Activated T-cell treated with anti-CD3 and anti-CD28 coated beads, Interleukin-2, amount 50 U/mL, for 72 hours (primary cell): ENCODE data around the gene GOLGA3. TPM values are rescaled to one million over a fixed set of nuclear protein-coding genes. Genes with fewer than 3 reads are reported as not detected.
"Not testable (repeated sequence)": the region's sequence is repeated elsewhere in the genome, so short reads cannot be mapped to it uniquely, and the experiment has no call there.

Experiments
- ATAC-seq, 2 donors: fragments of 150-1000 bp; cut with Tn5 transposase; replicated peaks in 1 of 2; 2 replicates each; pipeline ENCODE4 v1.10.0; 2021; ENCODE audit warnings: moderate library complexity in 2 of 2, mild to moderate bottlenecking in 1 of 2
- DNase-seq, 2 donors: peaks; one replicate each; pipeline ENCODE4 v3.0.0; 2021 to 2022; ENCODE audit warnings: mixed read lengths in 1 of 2
- H3K27ac Mint-ChIP-seq: one replicate; pipeline ENCODE4 v1.8.0; 2022; ENCODE audit warnings: mild to moderate bottlenecking, moderate library complexity, mixed read lengths
- H3K27me3 Mint-ChIP-seq: one replicate; pipeline ENCODE4 v1.8.0; 2022; ENCODE audit warnings: low read depth, mixed read lengths
- H3K36me3 Mint-ChIP-seq, 2 donors: one replicate each; pipeline ENCODE4 v1.8.0; 2022; ENCODE audit warnings: mixed read lengths in 2 of 2, mild to moderate bottlenecking in 1 of 2; ENCODE audit not compliant: insufficient read depth in 2 of 2
- H3K4me1 Mint-ChIP-seq: one replicate; pipeline ENCODE4 v1.8.0; 2022; ENCODE audit warnings: low read depth, mixed read lengths
- H3K4me3 Mint-ChIP-seq, 2 donors: one replicate each; pipeline ENCODE4 v1.8.0; 2022; ENCODE audit warnings: mild to moderate bottlenecking in 2 of 2, mixed read lengths in 2 of 2, moderate library complexity in 2 of 2
- H3K9me3 Mint-ChIP-seq, 2 donors: one replicate each; pipeline ENCODE4 v1.8.0; 2022; ENCODE audit warnings: mixed read lengths in 2 of 2
- total RNA-seq, 2 donors: library from RNA; stranded (reverse); gene quantifications; one replicate each; pipeline ENCODE4 v1.2.3, GENCODE V29; 2022

Gene GOLGA3, protein sequence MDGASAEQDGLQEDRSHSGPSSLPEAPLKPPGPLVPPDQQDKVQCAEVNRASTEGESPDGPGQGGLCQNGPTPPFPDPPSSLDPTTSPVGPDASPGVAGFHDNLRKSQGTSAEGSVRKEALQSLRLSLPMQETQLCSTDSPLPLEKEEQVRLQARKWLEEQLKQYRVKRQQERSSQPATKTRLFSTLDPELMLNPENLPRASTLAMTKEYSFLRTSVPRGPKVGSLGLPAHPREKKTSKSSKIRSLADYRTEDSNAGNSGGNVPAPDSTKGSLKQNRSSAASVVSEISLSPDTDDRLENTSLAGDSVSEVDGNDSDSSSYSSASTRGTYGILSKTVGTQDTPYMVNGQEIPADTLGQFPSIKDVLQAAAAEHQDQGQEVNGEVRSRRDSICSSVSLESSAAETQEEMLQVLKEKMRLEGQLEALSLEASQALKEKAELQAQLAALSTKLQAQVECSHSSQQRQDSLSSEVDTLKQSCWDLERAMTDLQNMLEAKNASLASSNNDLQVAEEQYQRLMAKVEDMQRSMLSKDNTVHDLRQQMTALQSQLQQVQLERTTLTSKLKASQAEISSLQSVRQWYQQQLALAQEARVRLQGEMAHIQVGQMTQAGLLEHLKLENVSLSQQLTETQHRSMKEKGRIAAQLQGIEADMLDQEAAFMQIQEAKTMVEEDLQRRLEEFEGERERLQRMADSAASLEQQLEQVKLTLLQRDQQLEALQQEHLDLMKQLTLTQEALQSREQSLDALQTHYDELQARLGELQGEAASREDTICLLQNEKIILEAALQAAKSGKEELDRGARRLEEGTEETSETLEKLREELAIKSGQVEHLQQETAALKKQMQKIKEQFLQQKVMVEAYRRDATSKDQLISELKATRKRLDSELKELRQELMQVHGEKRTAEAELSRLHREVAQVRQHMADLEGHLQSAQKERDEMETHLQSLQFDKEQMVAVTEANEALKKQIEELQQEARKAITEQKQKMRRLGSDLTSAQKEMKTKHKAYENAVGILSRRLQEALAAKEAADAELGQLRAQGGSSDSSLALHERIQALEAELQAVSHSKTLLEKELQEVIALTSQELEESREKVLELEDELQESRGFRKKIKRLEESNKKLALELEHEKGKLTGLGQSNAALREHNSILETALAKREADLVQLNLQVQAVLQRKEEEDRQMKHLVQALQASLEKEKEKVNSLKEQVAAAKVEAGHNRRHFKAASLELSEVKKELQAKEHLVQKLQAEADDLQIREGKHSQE (N-terminal part only)
- 10 to 100 TPM; 58.2 to 60.4 TPM for total RNA-seq

DNA sequence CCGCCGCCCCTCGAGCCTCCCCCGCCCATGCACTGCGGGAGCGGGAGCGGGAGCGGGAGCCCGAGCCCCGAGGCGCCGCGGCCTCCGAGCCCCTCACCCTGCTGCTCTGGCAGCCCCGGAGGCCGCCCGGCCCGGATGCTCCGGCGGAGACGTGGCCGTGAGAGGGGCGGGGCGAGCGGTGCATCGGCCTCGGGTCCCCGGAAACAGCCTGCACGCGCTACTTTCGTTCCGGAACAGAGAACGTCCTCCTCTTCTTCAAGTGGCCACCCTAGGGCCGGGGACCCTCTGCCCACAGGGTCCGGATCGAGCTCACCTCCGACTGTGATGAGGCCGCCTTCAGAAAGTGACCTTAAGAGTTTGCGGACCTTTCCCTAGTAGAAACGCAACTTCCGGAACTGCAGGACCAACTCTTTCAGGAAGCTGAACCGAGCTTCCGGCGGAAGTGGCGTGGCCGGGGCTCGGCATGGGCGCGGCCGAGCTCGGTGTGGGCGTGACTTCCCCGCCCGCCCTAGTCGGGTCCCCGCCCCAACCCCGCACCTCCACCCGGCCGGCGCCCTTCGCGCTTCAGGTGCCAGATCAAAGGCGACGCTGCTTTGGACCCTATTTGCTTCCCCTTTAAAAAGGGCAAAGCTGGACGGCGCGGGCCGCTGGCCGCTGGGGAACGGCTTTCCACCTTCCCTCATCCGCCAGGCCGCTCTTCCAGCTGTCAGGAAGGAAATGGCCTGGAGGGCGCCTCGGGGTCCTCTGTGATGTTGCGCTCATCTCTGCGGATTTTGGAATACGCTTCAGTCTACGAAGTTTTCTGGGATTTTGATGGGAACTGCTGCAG is at the start of gene GOLGA3:
TSS of gene GOLGA3 (minus strand) at position 164 of the 829 bp plus-strand sequence. CDS start 6,741 bp downstream, outside the sequence.
- H3K4me3 Mint-ChIP-seq = peak within 1 kb of the TSS; percentile 97 to 99
- H3K27me3 Mint-ChIP-seq = no peaks in the 10 kb centered on the region
- H3K9me3 Mint-ChIP-seq = no peaks in the 10 kb centered on the region
- peaks cover 12 to 14% of the 10 kb centered on the region in 2 donors for H3K36me3 Mint-ChIP-seq
- peak within 1 kb of the TSS; percentile 100 for H3K27ac Mint-ChIP-seq
- peaks cover 57% of the 10 kb centered on the region for H3K4me1 Mint-ChIP-seq
- peak; percentile 94 to 95 for ATAC-seq
- peak; percentile 95 to 97 for DNase-seq

DNA sequence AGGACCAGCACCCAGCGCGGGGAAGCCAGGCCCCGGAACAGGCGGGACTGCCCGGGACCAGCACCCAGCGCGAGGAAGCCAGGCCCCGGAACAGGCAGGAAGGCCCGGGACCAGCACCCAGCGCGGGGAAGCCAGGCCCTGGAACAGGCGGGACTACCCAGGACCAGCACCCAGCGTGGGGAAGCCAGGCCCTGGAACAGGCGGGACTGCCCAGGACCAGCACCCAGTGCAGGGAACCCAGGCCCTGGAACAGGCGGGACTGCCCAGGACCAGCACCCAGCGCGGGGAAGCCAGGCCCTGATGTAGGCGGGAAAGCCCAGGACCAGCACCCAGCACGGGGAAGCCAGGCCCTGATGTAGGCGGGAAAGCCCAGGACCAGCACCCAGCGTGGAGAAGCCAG is 46.0 kb upstream of the GOLGA3 start:
- not testable (repeated sequence) for DNase-seq, H3K27me3 Mint-ChIP-seq, H3K4me3 Mint-ChIP-seq, H3K27ac Mint-ChIP-seq, H3K9me3 Mint-ChIP-seq, H3K36me3 Mint-ChIP-seq, ATAC-seq
- H3K4me1 Mint-ChIP-seq = peaks cover 16% of the 10 kb centered on the region

DNA sequence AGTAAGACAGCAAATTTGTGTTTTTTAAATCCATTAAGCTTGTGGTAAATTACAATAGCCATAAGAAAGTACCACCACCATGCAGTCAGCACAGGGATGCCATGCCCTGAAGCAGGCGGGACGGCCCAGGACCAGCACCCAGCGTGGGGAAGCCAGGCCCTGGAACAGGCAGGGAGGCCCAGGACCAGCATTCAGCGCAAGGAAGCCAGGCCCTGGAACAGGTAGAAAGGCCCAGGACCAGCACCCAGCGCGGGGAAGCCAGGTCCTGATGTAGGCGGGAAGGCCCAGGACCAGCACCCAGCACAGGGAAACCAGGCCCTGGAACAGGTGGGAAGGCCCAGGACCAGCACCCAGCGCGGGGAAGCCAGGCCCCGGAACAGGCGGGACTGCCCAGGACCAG is 45.5 kb upstream of the GOLGA3 start:
- H3K27ac Mint-ChIP-seq = peak overlapping the region; percentile 51
- H3K27me3 Mint-ChIP-seq = no peaks in the 10 kb centered on the region
- no peaks in the 10 kb centered on the region for H3K9me3 Mint-ChIP-seq
- H3K4me3 Mint-ChIP-seq = peak overlapping the region; percentile 34 to 46
- ATAC-seq (no peak), DNase-seq (no peak)
- peaks cover 0 to 7% of the 10 kb centered on the region in 2 donors for H3K36me3 Mint-ChIP-seq
- peaks cover 16% of the 10 kb centered on the region for H3K4me1 Mint-ChIP-seq

DNA sequence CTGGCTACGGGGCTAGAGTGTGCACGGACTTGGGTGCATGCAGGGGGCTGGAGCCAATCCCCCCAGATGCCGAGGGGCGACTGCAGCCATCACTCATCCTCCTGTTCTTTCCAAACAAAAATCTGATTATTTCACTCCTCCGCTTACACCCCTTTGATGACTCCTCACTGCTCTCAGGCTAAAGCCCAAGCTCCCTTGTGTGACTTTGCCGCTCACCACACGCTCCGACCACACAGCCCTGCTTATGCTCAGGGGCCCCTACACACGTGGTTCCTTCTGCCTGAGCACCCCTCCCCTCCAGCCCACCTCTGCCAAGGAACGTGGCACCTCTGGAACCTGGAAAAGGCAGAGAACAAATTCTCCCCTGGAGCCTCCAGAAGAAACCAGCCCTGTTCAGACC is 45.1 kb upstream of the GOLGA3 start:
- Mint-ChIP-seq H3K4me1 (peaks cover 16% of the 10 kb centered on the region), H3K27me3 (no peaks in the 10 kb centered on the region), H3K27ac (peak overlapping the region; percentile 51), H3K4me3 (peak overlapping the region; percentile 34 to 46), H3K36me3 (peaks cover 0 to 7% of the 10 kb centered on the region in 2 donors), H3K9me3 (no peaks in the 10 kb centered on the region)
- peak; percentile 36 to 67 for ATAC-seq
- peak in 1 of 2 donors; percentile 21 for DNase-seq

DNA sequence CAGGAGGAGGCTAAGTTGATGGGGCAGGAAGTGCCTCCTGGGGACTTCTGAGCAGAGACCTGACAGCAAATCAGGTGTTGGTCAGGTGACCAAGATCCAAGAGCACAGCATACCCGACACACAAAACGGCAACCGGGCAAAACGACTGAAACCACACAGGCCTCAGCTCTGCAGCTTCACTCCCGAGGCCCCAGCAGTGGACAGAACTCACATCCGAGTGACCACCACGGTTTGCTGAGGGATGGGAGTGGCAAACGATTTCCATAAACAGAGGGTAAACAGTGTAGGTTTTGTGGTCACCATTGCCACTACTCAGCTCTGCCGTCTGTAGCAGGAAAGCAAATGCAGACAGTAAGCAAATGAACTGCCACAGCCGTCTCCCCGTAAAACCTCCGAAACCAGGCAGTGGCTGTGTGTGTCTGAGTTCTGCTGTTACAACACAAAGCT is 44.3 kb upstream of the GOLGA3 start:
- peak overlapping the region; percentile 64 for H3K27ac Mint-ChIP-seq
- H3K36me3 Mint-ChIP-seq = peaks cover 0 to 10% of the 10 kb centered on the region in 2 donors
- H3K4me3 Mint-ChIP-seq = peak overlapping the region; percentile 41 to 44

DNA sequence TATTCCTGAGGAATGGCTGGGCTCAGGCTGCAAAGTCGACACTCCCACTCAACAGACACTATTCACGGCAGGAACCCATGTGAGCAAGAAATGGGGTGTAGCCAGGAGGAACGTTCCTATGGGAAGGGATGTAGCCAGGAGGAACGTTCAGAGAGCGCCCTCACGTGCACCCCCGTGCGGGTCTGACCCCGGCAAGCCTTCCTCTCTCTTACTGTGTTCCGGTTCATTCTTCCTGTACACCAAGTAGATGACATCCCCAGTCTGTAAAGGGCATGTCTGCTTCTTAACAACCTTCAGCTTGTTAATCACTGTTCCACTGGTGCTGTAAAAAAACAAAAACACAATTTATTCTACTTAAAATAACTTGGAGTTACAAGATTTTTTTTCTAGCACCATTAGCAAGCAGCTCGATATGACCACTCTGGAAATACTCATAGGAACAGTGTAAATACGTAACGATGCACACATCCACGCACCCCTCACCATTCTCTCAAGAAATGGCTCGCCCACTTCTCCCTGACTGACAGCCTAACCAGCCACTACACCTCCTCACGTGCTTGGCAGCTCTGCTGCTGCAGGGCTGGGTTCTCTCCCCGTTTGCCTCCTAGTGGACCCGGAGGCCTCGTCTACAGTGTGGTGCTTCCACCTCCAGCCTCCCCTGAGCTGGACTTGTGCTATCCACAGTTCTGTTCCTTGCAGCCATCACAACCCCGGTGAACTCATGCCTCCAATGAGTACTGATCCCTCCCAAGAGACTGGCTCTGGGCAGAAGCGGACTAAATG is 43.6 kb upstream of the GOLGA3 start:
- DNase-seq = no peak
- Mint-ChIP-seq H3K27ac (peak overlapping the region; percentile 64), H3K27me3 (no peaks in the 10 kb centered on the region), H3K36me3 (peaks cover 0 to 10% of the 10 kb centered on the region in 2 donors), H3K9me3 (no peaks in the 10 kb centered on the region), H3K4me1 (peaks cover 27% of the 10 kb centered on the region), H3K4me3 (peak overlapping the region; percentile 41 to 44)
- peak; percentile 23 for ATAC-seq

More for the DNA sequence above, 44.3 kb upstream of the GOLGA3 start:
- no peaks in the 10 kb centered on the region for H3K27me3 Mint-ChIP-seq
- no peaks in the 10 kb centered on the region for H3K9me3 Mint-ChIP-seq
- ATAC-seq (peak; percentile 77 to 82), DNase-seq (peak; percentile 23 to 32)
- H3K4me1 Mint-ChIP-seq = peaks cover 19% of the 10 kb centered on the region

DNA sequence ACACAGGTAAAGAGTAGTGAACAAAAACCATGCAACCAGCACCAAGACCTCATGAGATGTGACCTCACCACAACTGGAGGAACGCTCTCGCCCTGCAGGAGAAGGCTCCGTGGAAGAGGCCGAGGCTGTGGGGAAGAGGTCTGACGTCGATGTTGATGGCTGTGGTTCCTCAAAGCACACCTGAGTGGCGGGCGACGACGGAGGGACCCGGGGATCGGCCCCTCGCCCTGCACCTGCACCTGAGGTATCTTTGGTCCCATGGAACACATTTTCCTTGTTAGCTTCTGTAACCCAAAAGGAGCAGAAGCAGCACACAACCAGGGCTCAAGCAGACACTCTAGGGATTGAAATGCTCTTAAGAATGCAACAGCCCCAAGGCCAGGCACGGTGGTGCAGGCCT is 40.9 kb upstream of the GOLGA3 start:
- Mint-ChIP-seq H3K27ac (no peak overlapping the region), H3K36me3 (peaks cover 0 to 14% of the 10 kb centered on the region in 2 donors), H3K27me3 (no peaks in the 10 kb centered on the region), H3K4me1 (peaks cover 34% of the 10 kb centered on the region), H3K9me3 (no peaks in the 10 kb centered on the region), H3K4me3 (no peak overlapping the region)
- DNase-seq (no peak), ATAC-seq (no peak)

DNA sequence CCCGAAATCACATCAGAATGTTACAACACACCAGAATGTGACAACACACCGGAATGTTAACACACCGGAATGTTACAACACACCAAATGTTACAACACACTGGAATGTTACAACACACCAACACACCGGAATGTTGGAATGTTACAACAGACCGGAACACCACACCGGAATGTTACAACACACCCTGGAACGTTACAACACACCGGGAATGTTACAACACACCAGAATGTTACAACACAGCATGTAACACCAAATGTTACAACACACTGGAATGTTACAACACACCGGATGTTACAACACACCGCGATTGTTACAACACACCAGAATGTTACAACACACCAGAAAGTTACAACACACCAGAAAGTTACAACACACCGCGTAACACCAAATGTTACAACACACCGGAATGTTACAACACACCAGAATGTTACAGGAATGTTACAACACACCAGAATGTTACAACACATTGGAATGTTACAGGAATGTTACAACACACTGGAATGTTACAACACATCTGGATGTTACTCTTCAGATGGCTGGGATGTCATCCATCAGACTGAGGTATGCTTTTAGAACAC is 37.7 kb upstream of the GOLGA3 start:
- DNase-seq = no peak
- H3K9me3 Mint-ChIP-seq = no peaks in the 10 kb centered on the region
- no peaks in the 10 kb centered on the region for H3K27me3 Mint-ChIP-seq
- H3K27ac Mint-ChIP-seq = peak overlapping the region; percentile 35
- no peak overlapping the region for H3K4me3 Mint-ChIP-seq
- H3K36me3 Mint-ChIP-seq = peaks cover 0 to 14% of the 10 kb centered on the region in 2 donors
- ATAC-seq = no peak
- H3K4me1 Mint-ChIP-seq = peaks cover 18% of the 10 kb centered on the region

DNA sequence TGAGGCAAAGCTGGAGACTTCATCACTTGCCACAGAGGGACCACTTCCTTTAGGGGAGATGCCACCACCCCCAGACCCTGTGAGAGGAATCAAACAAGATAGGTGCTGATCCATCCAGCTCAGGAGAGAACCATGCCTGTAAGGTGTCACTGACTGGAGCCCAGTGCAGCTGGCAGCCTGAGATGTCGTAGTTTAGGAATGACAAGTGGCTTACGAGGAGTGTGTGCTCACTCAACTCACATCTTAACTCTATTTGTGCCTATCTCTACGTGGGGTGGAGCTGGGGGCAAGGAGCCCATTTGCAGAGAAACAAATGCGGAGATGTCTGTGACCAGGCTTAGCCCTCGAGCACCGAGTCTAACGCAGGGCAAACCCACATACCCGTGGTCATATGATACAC is 32.9 kb upstream of the GOLGA3 start:
- no peaks in the 10 kb centered on the region for H3K9me3 Mint-ChIP-seq
- ATAC-seq = no peak
- H3K4me1 Mint-ChIP-seq = peaks cover under 1% of the 10 kb centered on the region

DNA sequence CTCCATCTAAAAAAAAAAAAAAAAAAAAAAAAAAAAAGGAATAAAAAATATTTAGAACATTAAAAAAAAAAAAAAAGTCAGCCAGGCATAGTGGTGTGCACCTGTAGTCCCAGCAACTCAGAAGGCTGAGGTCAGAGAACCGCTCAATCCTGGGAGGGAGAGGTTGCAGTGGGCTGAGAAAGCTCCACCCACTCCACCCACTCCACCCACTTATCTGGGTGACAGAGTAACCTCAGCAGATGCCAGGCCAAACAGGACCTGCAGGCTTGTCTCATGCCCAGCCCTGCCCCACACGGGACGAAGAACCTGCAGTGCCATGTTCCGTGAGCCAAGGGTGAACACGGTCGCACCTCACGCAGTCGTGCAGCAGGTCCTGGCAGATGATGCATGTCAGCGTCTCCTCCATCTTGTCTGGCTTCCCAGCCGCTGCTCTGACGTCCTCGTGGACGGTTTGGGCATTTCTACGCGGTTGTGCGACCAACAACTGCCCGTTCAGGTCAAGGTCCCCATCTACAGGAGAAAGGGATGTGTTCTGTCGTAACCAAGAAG is 30.1 kb upstream of the GOLGA3 start:
- H3K9me3 Mint-ChIP-seq = no peaks in the 10 kb centered on the region

More for the DNA sequence above, 32.9 kb upstream of the GOLGA3 start:
- Mint-ChIP-seq H3K27me3 (no peaks in the 10 kb centered on the region), H3K4me3 (no peak overlapping the region), H3K27ac (no peak overlapping the region), H3K36me3 (peaks cover 9 to 14% of the 10 kb centered on the region in 2 donors)
- DNase-seq = no peak

DNA sequence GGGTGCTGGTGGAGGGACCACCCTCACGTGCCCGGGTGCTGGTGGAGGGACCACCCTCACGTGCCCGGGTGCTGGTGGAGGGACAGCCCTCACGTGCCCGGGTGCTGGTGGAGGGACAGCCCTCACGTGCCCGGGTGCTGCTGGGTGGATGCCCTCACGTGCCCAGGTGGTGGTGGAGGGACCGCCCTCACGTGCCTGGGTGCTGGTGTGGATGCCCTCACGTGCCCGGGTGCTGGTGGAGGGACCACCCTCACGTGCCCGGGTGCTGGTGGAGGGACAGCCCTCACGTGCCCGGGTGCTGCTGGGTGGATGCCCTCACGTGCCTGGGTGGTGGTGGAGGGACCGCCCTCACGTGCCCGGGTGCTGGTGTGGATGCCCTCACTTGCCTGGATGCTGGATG is 28.4 kb upstream of the GOLGA3 start:
- H3K9me3 Mint-ChIP-seq, H3K4me1 Mint-ChIP-seq, H3K27ac Mint-ChIP-seq, H3K27me3 Mint-ChIP-seq, DNase-seq, ATAC-seq, H3K4me3 Mint-ChIP-seq: not testable (repeated sequence)
- H3K36me3 Mint-ChIP-seq = peaks cover 13 to 15% of the 10 kb centered on the region in 2 donors

More for the DNA sequence above, 30.1 kb upstream of the GOLGA3 start:
- Mint-ChIP-seq H3K27ac (no peak overlapping the region), H3K36me3 (peaks cover 13 to 15% of the 10 kb centered on the region in 2 donors), H3K4me1 (no peaks in the 10 kb centered on the region), H3K4me3 (no peak overlapping the region), H3K27me3 (no peaks in the 10 kb centered on the region)
- DNase-seq = no peak
- no peak for ATAC-seq
